IMR-90 (cell line): ENCODE results near the gene MYCBP2.

Experiments
- CHD1 ChIP-seq: IDR thresholded peaks from 2 replicates; pipeline ENCODE4 v1.6.1; 2012; ENCODE audit warnings: low read depth, low read length, improper control_type of control experiment
- MAFK ChIP-seq: IDR thresholded peaks from 2 replicates; pipeline ENCODE4 v1.6.1; 2012; ENCODE audit warnings: low read depth, low read length, improper control_type of control experiment
- MXI1 ChIP-seq: IDR thresholded peaks from 2 replicates; pipeline ENCODE4 v1.6.1; 2012; ENCODE audit warnings: low read depth, mild to moderate bottlenecking, low read length, moderate library complexity, borderline replicate concordance
- TF ChIP-seq, protein P1 (sequence below): conservative IDR thresholded peaks from 2 replicates; pipeline ENCODE4 v1.5.1; 2012; ENCODE audit warnings: mild to moderate bottlenecking, low read depth, low read length, improper control_type of control experiment

DNA sequence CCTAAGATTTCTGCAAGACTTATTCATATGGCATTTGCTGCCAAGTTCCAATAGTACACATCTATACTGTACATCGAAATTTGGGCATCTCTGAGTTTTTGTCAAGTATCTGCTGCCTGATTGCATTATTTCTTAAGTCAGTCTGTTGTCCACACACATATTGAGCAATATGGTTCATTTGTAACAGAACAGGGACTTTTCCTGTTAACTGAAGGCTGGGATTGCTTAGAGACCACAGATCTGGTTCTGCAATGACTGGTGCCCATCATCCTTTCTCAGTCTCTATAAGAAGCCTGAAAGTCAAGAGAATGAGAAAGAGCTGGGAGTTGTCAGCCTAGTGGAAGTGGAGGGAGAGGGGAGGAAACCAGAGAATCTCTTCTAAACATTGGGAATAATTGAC is 22.5 kb upstream of the MYCBP2 start:
- TF ChIP-seq, protein P1, sequence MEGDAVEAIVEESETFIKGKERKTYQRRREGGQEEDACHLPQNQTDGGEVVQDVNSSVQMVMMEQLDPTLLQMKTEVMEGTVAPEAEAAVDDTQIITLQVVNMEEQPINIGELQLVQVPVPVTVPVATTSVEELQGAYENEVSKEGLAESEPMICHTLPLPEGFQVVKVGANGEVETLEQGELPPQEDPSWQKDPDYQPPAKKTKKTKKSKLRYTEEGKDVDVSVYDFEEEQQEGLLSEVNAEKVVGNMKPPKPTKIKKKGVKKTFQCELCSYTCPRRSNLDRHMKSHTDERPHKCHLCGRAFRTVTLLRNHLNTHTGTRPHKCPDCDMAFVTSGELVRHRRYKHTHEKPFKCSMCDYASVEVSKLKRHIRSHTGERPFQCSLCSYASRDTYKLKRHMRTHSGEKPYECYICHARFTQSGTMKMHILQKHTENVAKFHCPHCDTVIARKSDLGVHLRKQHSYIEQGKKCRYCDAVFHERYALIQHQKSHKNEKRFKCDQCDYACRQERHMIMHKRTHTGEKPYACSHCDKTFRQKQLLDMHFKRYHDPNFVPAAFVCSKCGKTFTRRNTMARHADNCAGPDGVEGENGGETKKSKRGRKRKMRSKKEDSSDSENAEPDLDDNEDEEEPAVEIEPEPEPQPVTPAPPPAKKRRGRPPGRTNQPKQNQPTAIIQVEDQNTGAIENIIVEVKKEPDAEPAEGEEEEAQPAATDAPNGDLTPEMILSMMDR: no peak
- TF ChIP-seq CHD1 (no peak), MAFK (no peak), MXI1 (no peak)
